Vagina (tissue), 2 donors: ENCODE data around the gene TTC32.

Source experiments
- POLR2AphosphoS5 ChIP-seq, 2 donors: sonication (generic); formaldehyde crosslinking; IDR thresholded peaks; one replicate each; pipeline ENCODE4 v1.9.0; 2017; ENCODE audit warnings: antibody characterized with exemption in 2 of 2, mild to moderate bottlenecking in 2 of 2, low read depth in 1 of 2; ENCODE audit not compliant: insufficient read depth in 1 of 2
- TF ChIP-seq, protein P1 (sequence below), 3 experiments: fragments of 450-650 bp in 2 of 3; fragments of 200-600 bp in 1 of 3; sonication (generic) in 1 of 3; IDR thresholded peaks; one replicate each; pipeline ENCODE4 v1.5.1; 2017 to 2019; ENCODE audit warnings: antibody characterized with exemption in 3 of 3, mild to moderate bottlenecking in 2 of 3, moderate library complexity in 2 of 3

GRCh38 chr2:19933351-19933981 lies 31.7 kb upstream of the TTC32 start:
- TF ChIP-seq, protein P1, sequence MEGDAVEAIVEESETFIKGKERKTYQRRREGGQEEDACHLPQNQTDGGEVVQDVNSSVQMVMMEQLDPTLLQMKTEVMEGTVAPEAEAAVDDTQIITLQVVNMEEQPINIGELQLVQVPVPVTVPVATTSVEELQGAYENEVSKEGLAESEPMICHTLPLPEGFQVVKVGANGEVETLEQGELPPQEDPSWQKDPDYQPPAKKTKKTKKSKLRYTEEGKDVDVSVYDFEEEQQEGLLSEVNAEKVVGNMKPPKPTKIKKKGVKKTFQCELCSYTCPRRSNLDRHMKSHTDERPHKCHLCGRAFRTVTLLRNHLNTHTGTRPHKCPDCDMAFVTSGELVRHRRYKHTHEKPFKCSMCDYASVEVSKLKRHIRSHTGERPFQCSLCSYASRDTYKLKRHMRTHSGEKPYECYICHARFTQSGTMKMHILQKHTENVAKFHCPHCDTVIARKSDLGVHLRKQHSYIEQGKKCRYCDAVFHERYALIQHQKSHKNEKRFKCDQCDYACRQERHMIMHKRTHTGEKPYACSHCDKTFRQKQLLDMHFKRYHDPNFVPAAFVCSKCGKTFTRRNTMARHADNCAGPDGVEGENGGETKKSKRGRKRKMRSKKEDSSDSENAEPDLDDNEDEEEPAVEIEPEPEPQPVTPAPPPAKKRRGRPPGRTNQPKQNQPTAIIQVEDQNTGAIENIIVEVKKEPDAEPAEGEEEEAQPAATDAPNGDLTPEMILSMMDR (IDR thresholded peaks at IDR 0.05) = no peak
- no peak for TF ChIP-seq POLR2AphosphoS5 (IDR thresholded peaks at IDR 0.05; ENCODE audit: insufficient read depth in 1 of 2, low read depth in 1 of 2)
